Measurements from ENCODE around the gene SOBP.

SOBP gene

GRCh38 chr6:107624050-107624449 is 134.1 kb downstream of the SOBP start:
- TF ChIP-seq RARB (CRISPR knock-in tag; IDR thresholded peaks at IDR 0.05), result no peak
- peak; percentile 91 for TF ChIP-seq ZNF70 (CRISPR knock-in tag; IDR thresholded peaks at IDR 0.05)
- TF ChIP-seq ZFP30 (CRISPR knock-in tag; IDR thresholded peaks at IDR 0.05), result no peak
- TF ChIP-seq TSHZ2 (CRISPR knock-in tag; IDR thresholded peaks at IDR 0.05), result no peak
- TF ChIP-seq SNAI2 (CRISPR knock-in tag; IDR thresholded peaks at IDR 0.05), result no peak
- no peak for TF ChIP-seq PATZ1 (CRISPR knock-in tag; IDR thresholded peaks at IDR 0.05; ENCODE audit: borderline replicate concordance)
- ATAC-seq, result no peak

- TF ChIP-seq CSRNP3 (CRISPR knock-in tag; IDR thresholded peaks at IDR 0.05), result no peak
- no peak for TF ChIP-seq TOX (CRISPR knock-in tag; IDR thresholded peaks at IDR 0.05; ENCODE audit: borderline replicate concordance)
- TF ChIP-seq CREB5 (CRISPR knock-in tag; IDR thresholded peaks at IDR 0.05; ENCODE audit: low read depth), result no peak
- no peak for TF ChIP-seq PATZ1 (CRISPR knock-in tag; IDR thresholded peaks at IDR 0.05; ENCODE audit: borderline replicate concordance)
- no peak for TF ChIP-seq ZFP30 (CRISPR knock-in tag; IDR thresholded peaks at IDR 0.05)
- TF ChIP-seq ZC3H10 (CRISPR knock-in tag; IDR thresholded peaks at IDR 0.05), result no peak
- no peak for TF ChIP-seq ZFP3 (CRISPR knock-in tag; IDR thresholded peaks at IDR 0.05)
- TF ChIP-seq ESRRG (CRISPR knock-in tag; IDR thresholded peaks at IDR 0.05), result no peak
- TF ChIP-seq SNAI2 (CRISPR knock-in tag; IDR thresholded peaks at IDR 0.05), result no peak
- no peak for TF ChIP-seq CSDC2 (CRISPR knock-in tag; IDR thresholded peaks at IDR 0.05)
- no peak for TF ChIP-seq BACH2 (CRISPR knock-in tag; IDR thresholded peaks at IDR 0.05; ENCODE audit: borderline replicate concordance)
- TF ChIP-seq GLIS3 (CRISPR knock-in tag; IDR thresholded peaks at IDR 0.05), result no peak
- no peak for TF ChIP-seq OSR1 (CRISPR knock-in tag; IDR thresholded peaks at IDR 0.05)
- TF ChIP-seq PPARA (CRISPR knock-in tag; IDR thresholded peaks at IDR 0.05; ENCODE audit: borderline replicate concordance), result no peak
- no peak for TF ChIP-seq RARB (CRISPR knock-in tag; IDR thresholded peaks at IDR 0.05)
- TF ChIP-seq ZNF8 (CRISPR knock-in tag; IDR thresholded peaks at IDR 0.05), result no peak
- ATAC-seq, result no peak
These were observed 134.6 kb downstream of the SOBP start for GRCh38 chr6:107624541-107624940.

- ATAC-seq, result no peak
- TF ChIP-seq TCF4 (CRISPR knock-in tag; IDR thresholded peaks at IDR 0.05; ENCODE audit: borderline replicate concordance), result no peak
These were observed 135.3 kb downstream of the SOBP start for GRCh38 chr6:107625264-107625663.

- no peak for ATAC-seq
- TF ChIP-seq OSR1 (CRISPR knock-in tag; IDR thresholded peaks at IDR 0.05) (no peak), ARNTL (CRISPR knock-in tag; IDR thresholded peaks at IDR 0.05; ENCODE audit: borderline replicate concordance, low read depth) (no peak), PPARA (CRISPR knock-in tag; IDR thresholded peaks at IDR 0.05; ENCODE audit: borderline replicate concordance) (no peak), POU6F1 (CRISPR knock-in tag; IDR thresholded peaks at IDR 0.05; ENCODE audit: borderline replicate concordance, low read depth) (no peak), ZFP3 (CRISPR knock-in tag; IDR thresholded peaks at IDR 0.05) (no peak), PATZ1 (CRISPR knock-in tag; IDR thresholded peaks at IDR 0.05; ENCODE audit: borderline replicate concordance) (no peak), ISL1 (CRISPR knock-in tag; IDR thresholded peaks at IDR 0.05) (no peak)
These were observed 136.7 kb downstream of the SOBP start for GRCh38 chr6:107626645-107627044.

Measured in SK-N-SH treated with all-trans-retinoic acid at 6 μM for 48 hours (cell line).